ENCODE data around the gene FAM171A2.

FAM171A2 gene

GRCh38 chr17:44321246-44322120, 42.2 kb downstream of the FAM171A2 start:
- DNase-seq (ENCODE audit: low read depth) = no peak
- no peak for TF ChIP-seq CTCF (IDR thresholded peaks at IDR 0.05; ENCODE audit: insufficient read depth, low read depth, low read length, missing control alignments)

GRCh38 chr17:44320066-44320465, 43.6 kb downstream of the FAM171A2 start:
- H3K4me3 ChIP-seq (ENCODE audit: low read depth, low read length) = no peak overlapping the region
- TF ChIP-seq CTCF (IDR thresholded peaks at IDR 0.05; ENCODE audit: insufficient read depth, low read depth, low read length, missing control alignments) = no peak
- no peak for DNase-seq (ENCODE audit: low read depth)

More at GRCh38 chr17:44321246-44322120, 42.2 kb downstream of the FAM171A2 start:
- H3K4me3 ChIP-seq (ENCODE audit: low read depth, low read length) = no peak overlapping the region

GRCh38 chr17:44318077-44318892, 45.4 kb downstream of the FAM171A2 start:
- TF ChIP-seq CTCF (IDR thresholded peaks at IDR 0.05; ENCODE audit: insufficient read depth, low read depth, low read length, missing control alignments) = no peak
- no peak for DNase-seq (ENCODE audit: low read depth)
- no peak overlapping the region for H3K4me3 ChIP-seq (ENCODE audit: low read depth, low read length)

GRCh38 chr17:44317545-44317944, 46.1 kb downstream of the FAM171A2 start:
- no peak for TF ChIP-seq CTCF (IDR thresholded peaks at IDR 0.05; ENCODE audit: insufficient read depth, low read depth, low read length, missing control alignments)
- DNase-seq (ENCODE audit: low read depth) = no peak
- no peak overlapping the region for H3K4me3 ChIP-seq (ENCODE audit: low read depth, low read length)

- no peak for TF ChIP-seq CTCF (IDR thresholded peaks at IDR 0.05; ENCODE audit: insufficient read depth, low read depth, low read length, missing control alignments)
- no peak for DNase-seq (ENCODE audit: low read depth)
- no peak overlapping the region; the same call in 1 of the 2 replicates for H3K4me3 ChIP-seq (ENCODE audit: low read depth, low read length)
Measured at GRCh38 chr17:44315760-44316731, 47.6 kb downstream of the FAM171A2 start.
